K562 (cell line): ENCODE data around the gene KRT72. TPM values are rescaled to one million over a fixed set of nuclear protein-coding genes. Genes with fewer than 3 reads are reported as not detected.

Source experiments
- STAG1 ChIP-seq: sonication (generic); formaldehyde crosslinking; IDR thresholded peaks from 2 replicates; pipeline ENCODE4 v1.5.0; 2020; ENCODE audit warnings: missing genetic modification reagents, borderline replicate concordance
- TAF9B ChIP-seq: fragments of 450-650 bp; IDR thresholded peaks from 2 replicates; pipeline ENCODE4 v1.6.1; 2018; ENCODE audit warnings: mild to moderate bottlenecking; ENCODE audit not compliant: partially characterized antibody
- polyA plus RNA-seq, 8 experiments: library from polyadenylated mRNA; depleted of rRNA in 4 of 8; stranded (reverse) in 5 of 8; unstranded in 3 of 8; fragments of >200 nt; fragmentation: Nextera tagmentation in 2 of 8; fragmentation: Illumina TruSeq in 1 of 8; extraction: Ambion mirVana in 2 of 8; extraction: Trizol in 1 of 8; gene quantifications; 2 replicates each; pipeline versions ENCODE4 v1.2.1 to v1.2.3, GENCODE V29; 2011 to 2014; ENCODE audit warnings: inconsistent platforms in 1 of 8, missing spikeins in 1 of 8
- total RNA-seq, 7 experiments: library from RNA; depleted of rRNA in 6 of 7; stranded (reverse); fragments of >200 nt in 6 of 7; fragmentation: Illumina TruSeq in 2 of 7; extraction: Trizol in 2 of 7; gene quantifications; 2 replicates each; pipeline versions ENCODE4 v1.2.1 to v1.2.3, GENCODE V29; 2011 to 2021; ENCODE audit warnings: low replicate concordance in 1 of 7
- TF ChIP-seq, protein P1 (sequence below), 2 experiments: fragments of 450-650 bp in 1 of 2; IDR thresholded peaks; 2 replicates each; pipeline ENCODE4 v1.6.1; 2011 to 2017; ENCODE audit warnings: low read depth in 2 of 2, antibody characterized with exemption in 1 of 2, borderline replicate concordance in 1 of 2, low read length in 1 of 2, mild to moderate bottlenecking in 1 of 2, mixed read lengths in 1 of 2; ENCODE audit not compliant: control insufficient read depth in 1 of 2
- TF ChIP-seq, protein P2 (sequence below): fragments of 450-650 bp; formaldehyde crosslinking; IDR thresholded peaks from 2 replicates; pipeline ENCODE4 v1.4.0; 2020; ENCODE audit warnings: mild to moderate bottlenecking, mixed read lengths
- TF ChIP-seq, protein P3 (sequence below): fragments of 250-450 bp; sonication (Bioruptor Pico); IDR thresholded peaks from 2 replicates; pipeline ENCODE4 v1.5.0; 2021; ENCODE audit warnings: mild to moderate bottlenecking, moderate library complexity

KRT72 gene
- total and polyA plus RNA-seq, 9 of the 15 experiments (the other 6 are each of a cell fraction or from before 2014, with no cell fraction given): not detected

DNA sequence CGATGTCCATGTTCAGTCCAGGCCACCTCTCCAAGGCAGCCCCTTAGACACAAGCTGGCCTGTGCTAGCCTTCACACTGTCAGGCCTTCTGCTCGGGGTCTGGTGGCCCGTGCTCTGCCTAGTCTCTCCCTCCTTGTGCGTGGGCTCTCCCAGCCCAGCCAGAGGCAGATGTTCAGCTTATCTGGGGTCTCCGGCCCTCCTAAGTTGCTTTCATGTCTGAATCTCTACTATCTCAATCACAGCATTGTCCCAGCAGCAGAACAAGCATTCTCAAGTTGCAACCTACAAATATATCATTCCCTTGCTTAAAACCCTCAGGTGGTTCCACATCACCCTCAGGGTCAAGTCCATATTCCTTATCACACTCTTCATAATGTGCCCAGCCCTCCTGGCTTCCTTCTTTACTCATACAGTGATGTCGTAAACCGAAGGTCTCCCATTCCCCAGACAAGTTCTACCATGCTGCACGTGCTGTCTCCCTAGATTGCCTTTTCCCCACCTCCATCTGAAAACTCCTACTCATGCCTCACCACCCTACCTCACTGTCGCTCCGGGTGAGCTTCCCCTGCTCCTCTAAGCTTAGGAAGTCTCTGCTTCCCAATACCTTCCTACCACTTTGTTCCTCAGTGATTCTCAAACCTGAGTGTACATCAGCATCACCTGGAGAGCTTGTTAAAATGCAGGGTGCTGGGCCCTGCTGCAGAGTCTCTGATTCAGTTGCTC, 15.6 kb upstream of the KRT72 start (continued):
- TF ChIP-seq, protein P1, sequence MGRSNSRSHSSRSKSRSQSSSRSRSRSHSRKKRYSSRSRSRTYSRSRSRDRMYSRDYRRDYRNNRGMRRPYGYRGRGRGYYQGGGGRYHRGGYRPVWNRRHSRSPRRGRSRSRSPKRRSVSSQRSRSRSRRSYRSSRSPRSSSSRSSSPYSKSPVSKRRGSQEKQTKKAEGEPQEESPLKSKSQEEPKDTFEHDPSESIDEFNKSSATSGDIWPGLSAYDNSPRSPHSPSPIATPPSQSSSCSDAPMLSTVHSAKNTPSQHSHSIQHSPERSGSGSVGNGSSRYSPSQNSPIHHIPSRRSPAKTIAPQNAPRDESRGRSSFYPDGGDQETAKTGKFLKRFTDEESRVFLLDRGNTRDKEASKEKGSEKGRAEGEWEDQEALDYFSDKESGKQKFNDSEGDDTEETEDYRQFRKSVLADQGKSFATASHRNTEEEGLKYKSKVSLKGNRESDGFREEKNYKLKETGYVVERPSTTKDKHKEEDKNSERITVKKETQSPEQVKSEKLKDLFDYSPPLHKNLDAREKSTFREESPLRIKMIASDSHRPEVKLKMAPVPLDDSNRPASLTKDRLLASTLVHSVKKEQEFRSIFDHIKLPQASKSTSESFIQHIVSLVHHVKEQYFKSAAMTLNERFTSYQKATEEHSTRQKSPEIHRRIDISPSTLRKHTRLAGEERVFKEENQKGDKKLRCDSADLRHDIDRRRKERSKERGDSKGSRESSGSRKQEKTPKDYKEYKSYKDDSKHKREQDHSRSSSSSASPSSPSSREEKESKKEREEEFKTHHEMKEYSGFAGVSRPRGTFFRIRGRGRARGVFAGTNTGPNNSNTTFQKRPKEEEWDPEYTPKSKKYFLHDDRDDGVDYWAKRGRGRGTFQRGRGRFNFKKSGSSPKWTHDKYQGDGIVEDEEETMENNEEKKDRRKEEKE (IDR thresholded peaks at IDR 0.05; ENCODE audit: borderline replicate concordance in 1 of 2, control insufficient read depth in 1 of 2, low read depth in 2 of 2, low read length in 1 of 2): no peak
- TF ChIP-seq STAG1 (CRISPR knock-in tag) (no peak), TAF9B (no peak)
- TF ChIP-seq, protein P2, sequence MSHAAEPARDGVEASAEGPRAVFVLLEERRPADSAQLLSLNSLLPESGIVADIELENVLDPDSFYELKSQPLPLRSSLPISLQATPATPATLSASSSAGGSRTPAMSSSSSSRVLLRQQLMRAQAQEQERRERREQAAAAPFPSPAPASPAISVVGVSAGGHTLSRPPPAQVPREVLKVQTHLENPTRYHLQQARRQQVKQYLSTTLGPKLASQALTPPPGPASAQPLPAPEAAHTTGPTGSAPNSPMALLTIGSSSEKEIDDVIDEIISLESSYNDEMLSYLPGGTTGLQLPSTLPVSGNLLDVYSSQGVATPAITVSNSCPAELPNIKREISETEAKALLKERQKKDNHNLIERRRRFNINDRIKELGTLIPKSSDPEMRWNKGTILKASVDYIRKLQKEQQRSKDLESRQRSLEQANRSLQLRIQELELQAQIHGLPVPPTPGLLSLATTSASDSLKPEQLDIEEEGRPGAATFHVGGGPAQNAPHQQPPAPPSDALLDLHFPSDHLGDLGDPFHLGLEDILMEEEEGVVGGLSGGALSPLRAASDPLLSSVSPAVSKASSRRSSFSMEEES: no peak
- TF ChIP-seq, protein P3, sequence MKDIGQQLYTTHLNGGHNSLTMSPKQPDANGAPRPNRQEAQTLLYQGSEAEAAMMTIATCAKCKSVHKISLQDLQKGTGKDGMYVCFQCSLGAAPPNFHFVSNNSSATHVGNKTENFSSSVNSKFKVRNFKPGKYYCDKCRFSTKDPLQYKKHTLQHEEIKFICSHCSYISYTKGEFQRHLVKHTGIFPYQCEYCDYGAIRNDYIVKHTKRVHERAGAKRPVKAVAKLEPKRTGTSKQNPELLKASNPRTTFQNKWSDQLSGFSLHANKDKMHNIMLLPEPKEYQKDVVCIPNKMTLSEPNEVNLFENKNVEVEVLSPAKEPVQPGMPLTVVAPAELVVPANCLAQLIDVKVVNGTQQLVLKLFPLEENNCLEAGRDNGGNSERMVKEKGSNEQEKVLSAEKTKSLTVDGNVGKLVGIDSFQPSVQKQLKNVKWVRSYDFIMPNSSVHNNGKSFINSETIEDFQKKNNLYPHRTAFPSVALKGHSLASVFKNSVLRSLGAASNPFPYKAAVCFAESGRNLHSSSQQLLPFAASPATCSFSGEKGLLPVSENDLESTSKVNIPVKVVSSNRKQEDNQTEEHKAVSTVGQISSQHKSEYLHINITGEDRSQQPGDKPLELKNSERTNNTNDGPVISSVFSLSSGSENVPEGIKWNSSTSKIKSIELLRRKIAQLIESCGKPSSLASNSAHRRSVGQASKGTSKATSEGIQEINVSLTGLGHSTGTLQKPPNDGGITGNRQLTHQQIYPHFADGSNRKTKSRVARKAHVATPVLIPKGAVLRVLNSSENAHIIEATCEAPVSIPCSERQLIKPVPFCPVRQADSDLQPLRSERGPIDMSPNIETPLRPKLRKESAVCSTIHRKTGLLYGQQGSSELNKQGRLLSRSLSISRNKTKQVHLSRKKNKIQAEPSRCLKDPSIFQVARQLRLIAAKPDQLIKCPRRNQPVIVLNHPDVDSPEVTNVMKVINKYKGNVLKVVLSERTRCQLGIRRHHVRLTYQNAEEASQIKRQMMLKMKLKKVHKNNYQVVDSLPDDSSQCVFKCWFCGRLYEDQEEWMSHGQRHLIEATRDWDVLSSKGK (CRISPR knock-in tag): no peak
